ENCODE data around the gene PRRT3.
"Not testable (repeated sequence)": the region's sequence is repeated elsewhere in the genome, so short reads cannot be mapped to it uniquely, and the experiment has no call there.

Gene PRRT3

GRCh38 chr3:9897408-9898372 is 54.5 kb downstream of the PRRT3 start:
- no peak for DNase-seq

GRCh38 chr3:9896755-9897407 is 55.3 kb downstream of the PRRT3 start:
- DNase-seq = not testable (repeated sequence)

GRCh38 chr3:9895715-9896114 is 56.5 kb downstream of the PRRT3 start:
- not testable (repeated sequence) for DNase-seq
